ENCODE measurements around the gene TXNL4A.

TXNL4A gene

DNA sequence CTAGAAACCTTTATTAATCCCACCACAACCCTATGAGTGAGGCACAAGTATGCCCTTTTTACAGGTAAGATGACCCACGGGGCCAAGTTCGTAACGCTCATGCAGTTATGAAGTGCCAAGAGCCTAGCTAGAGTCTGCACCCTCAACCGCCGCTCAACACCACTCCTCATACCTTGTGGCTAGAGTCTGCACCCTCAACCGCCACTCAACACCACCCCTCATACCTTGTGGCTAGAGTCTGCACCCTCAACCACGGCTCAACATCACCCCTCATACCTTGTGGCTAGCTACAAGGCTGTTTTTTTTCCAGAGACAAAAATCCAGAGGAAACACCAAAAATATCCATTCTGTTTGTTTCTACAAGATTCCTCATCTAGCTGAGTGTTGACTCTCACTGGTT, 4.6 kb downstream of the TXNL4A start:
- H3K27ac ChIP-seq, result no peak overlapping the region
- CTCF ChIA-PET, result no interaction called here
- no peak for TF ChIP-seq CTCF (conservative IDR thresholded peaks at IDR 0.05; ENCODE audit: low read depth)
- POLR2A ChIA-PET (ENCODE audit: low non-redundant PET), result no interaction called here
- DNase-seq (ENCODE audit: low spot score), result no peak

DNA sequence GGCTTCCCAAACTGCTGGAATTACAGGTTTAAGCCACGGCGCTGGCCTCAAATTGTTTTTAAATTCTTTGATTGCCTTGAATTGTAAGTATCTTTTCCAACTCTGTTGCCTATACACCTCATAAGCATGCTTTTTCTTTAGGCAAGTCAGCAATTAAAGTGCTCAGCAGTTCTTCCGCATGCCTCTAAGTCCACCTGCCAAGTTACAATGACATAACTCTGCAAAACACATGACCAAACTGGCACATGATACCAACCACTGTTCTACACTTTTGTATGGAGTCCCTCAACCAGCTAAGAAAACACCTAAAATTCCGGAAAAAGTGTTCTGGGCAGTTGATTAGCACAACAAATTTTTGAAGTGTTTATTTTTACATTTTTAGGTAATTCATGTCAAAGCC, 5.1 kb downstream of the TXNL4A start:
- ChIA-PET CTCF (no interaction called here), POLR2A (ENCODE audit: low non-redundant PET) (no interaction called here)
- TF ChIP-seq CTCF (conservative IDR thresholded peaks at IDR 0.05; ENCODE audit: low read depth), result no peak
- no peak overlapping the region for H3K27ac ChIP-seq
- DNase-seq (ENCODE audit: low spot score), result no peak

DNA sequence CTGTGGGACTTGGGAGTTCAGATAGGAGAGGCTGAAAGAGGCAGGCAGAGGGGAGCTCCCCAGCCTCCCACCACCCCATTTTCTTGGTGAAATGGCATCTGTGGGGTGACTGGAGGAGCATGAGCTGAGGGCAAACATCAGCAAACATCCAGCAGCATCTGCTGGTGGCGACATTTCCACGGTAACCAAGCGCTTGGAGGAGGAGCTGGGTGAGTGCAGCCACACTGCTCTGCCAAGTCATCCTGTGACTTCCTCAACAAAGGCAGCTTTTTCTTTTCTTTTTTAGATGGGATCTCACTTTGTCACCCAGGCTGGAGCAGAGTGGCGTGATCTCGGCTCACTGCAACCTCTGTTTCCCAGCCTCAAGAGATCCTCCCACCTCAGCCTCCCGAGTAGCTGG, 5.6 kb downstream of the TXNL4A start:
- CTCF ChIA-PET, result no interaction called here
- H3K27ac ChIP-seq, result peak overlapping the region; percentile 14; the same call in 1 of the 2 replicates
- TF ChIP-seq CTCF (conservative IDR thresholded peaks at IDR 0.05; ENCODE audit: low read depth), result no peak
- POLR2A ChIA-PET (ENCODE audit: low non-redundant PET), result no interaction called here
- DNase-seq (ENCODE audit: low spot score), result no peak

DNA sequence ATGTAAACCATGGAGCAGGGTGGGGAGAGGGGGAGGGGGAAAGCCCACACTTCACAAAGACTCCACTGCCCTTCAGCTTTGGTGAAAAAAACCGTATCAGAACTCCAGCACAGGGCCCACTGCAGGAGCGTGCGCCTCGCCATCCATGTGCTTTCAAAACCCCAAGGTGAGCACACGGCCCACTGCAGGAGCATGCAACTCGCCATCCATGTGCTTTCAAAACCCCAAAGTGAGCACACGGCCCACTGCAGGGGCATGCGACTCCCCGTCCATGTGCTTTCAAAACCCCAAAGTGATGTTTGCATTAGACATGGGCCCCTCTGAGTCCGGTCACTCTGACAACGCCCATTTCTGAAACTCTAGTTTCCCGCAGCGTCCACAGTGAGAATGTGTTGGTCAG, 7.8 kb downstream of the TXNL4A start:
- no peak for DNase-seq (ENCODE audit: low spot score)
- H3K27ac ChIP-seq, result no peak overlapping the region
- ChIA-PET POLR2A (ENCODE audit: low non-redundant PET) (no interaction called here), CTCF (no interaction called here)
- no peak for TF ChIP-seq CTCF (conservative IDR thresholded peaks at IDR 0.05; ENCODE audit: low read depth)

- no peak for TF ChIP-seq CTCF (conservative IDR thresholded peaks at IDR 0.05; ENCODE audit: low read depth)
- H3K27ac ChIP-seq, result no peak overlapping the region
- CTCF ChIA-PET, result no interaction called here
- DNase-seq (ENCODE audit: low spot score), result no peak
- POLR2A ChIA-PET (ENCODE audit: low non-redundant PET), result no interaction called here
Observed at GRCh38 chr18:79979843-79980242, 8.5 kb downstream of the TXNL4A start.

- ChIA-PET CTCF (no interaction called here), POLR2A (ENCODE audit: low non-redundant PET) (no interaction called here)
- H3K27ac ChIP-seq, result peak overlapping the region; percentile 79
- no peak for TF ChIP-seq CTCF (conservative IDR thresholded peaks at IDR 0.05; ENCODE audit: low read depth)
- no peak for DNase-seq (ENCODE audit: low spot score)
Observed at GRCh38 chr18:79975985-79976680, 12.2 kb downstream of the TXNL4A start.

All from RWPE1 (cell line).